Stimulated activated CD8-positive, alpha-beta memory T cell treated with anti-CD3 and anti-CD28 coated beads, Interleukin-7, amount 100 ng/mL, for 48 hours (primary cell): ENCODE measurements around the gene HSD11B2.

Experiments
- DNase-seq, 2 donors: peaks; one replicate each; pipeline ENCODE4 v3.0.0-alpha.2; 2020; ENCODE audit warnings: low read depth in 1 of 2; ENCODE audit errors: extremely low read depth in 1 of 2

The HSD11B2 gene

GRCh38 chr16:67448580-67448979 lies 17.7 kb downstream of the HSD11B2 start:
- no peak for DNase-seq

GRCh38 chr16:67449336-67449735 lies 18.4 kb downstream of the HSD11B2 start:
- DNase-seq = no peak

- DNase-seq = no peak
Measured at GRCh38 chr16:67449739-67450138, 18.8 kb downstream of the HSD11B2 start.

- DNase-seq = no peak
Measured at GRCh38 chr16:67451061-67451703, 20.3 kb downstream of the HSD11B2 start.

GRCh38 chr16:67451704-67452435 lies 20.9 kb downstream of the HSD11B2 start:
- DNase-seq = no peak

DNA sequence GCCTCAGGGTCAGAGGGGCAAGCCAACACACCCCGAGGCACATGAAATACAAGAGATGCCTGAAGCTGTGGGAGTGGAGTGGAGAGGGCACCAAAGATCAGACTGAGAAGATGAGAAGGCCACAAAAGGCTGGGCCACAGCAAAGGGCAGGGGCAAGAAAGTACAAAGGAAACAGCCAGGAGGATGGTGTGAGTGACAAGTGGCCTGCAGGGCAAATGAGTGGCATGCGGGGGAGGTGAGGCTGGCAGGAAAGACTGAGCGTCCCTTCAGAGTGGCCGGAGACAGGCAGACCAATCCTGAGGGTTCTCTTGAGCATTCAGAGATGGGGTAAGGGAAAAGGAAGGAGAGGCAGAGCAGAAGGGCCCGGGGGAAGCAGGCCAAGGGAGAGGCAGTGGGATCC lies 23.2 kb downstream of the HSD11B2 start:
- DNase-seq = no peak

- DNase-seq = no peak
Measured at GRCh38 chr16:67454852-67455251, 23.9 kb downstream of the HSD11B2 start.

DNA sequence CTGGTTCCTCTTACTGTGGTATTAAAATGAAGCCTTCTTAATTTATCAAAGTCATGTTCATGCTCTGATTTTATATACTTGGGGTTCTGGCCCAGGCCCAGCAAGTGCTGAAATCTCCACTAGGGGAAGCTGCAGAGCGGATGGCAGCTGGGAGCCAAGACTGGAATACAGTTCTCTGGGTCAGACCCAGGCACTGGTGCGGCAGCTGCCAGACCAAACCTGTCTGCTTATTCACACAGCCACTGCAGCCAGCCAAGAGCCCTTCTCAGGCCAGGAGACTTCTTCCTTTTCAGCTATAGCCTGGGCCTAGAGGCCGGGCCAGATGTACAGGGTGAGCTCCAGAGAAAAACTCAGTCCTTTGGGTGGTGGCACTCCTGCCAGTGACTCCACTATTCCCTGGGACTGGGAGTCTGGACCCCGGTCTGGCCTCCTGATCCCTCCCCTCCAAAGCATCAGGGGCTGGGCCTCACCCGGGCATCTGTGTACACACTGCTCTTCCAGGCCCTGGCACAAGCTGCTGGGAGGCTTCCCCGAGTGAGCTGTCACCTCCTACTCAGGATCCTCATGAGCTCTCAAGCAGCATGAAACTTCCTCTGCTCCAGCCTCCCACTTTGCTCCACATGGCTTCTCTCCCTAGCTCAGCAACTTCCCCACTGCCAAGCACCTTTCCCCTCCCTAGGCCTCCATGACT lies 25.6 kb downstream of the HSD11B2 start:
- no peak for DNase-seq

- DNase-seq = no peak
Measured at GRCh38 chr16:67457611-67458010, 26.7 kb downstream of the HSD11B2 start.

GRCh38 chr16:67458121-67458641 lies 27.3 kb downstream of the HSD11B2 start:
- no peak for DNase-seq

DNA sequence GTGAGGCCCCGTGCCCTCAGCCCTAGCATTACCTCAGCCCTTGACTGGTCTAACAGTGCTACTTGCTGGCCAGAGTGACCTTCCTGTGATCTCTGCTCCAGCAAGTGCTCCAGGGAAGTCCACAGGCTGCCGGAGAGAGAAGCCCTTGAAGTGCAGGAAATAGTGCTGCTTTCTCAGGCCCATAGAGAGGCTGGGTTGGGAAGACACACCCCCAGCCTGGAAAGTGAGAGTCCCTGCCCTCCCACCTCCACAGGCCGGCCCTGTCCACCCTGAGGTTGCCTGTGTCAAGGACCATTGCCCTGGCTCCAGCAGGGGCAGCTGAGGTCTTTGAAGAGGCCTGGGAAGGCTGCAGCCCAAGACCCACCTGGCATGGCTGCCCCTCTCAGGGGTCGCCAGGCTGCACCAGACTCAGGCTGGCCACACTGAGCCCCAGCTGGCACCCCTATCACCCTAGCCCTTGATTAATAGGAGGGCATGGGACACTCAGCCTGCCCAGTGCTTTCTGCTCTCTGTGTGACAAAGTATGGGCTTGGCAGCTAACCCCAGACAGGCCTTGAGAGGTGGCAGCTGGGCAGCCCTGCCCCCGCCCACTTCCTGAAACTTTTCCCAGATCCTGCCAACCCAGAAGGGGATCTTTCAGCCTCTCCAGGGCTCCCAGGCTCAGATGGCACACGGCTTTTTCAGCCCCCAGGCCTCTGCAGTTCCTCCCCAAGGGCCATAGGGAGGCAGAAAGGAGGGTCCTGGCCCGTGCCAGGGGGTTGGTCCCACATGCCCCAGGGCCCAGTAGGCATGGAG lies 28.3 kb downstream of the HSD11B2 start:
- no peak for DNase-seq

DNA sequence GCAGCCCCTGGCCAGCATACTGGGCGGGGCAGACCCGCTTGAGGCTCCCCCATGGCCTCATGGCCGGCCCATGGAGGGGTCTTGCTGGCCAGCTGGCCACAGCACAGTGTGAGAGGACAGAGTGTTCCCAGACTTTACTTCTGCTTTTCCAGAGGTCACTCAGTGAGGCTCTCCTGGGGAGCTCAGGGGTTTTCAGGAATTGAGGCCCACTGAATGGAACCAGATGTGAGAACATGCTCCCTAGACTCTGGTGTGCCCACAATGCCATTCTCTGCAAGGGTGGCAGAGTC lies 28.9 kb downstream of the HSD11B2 start:
- DNase-seq = no peak

GRCh38 chr16:67460168-67460567 lies 29.2 kb downstream of the HSD11B2 start:
- DNase-seq = no peak

GRCh38 chr16:67460961-67461360 lies 30.0 kb downstream of the HSD11B2 start:
- no peak for DNase-seq

DNA sequence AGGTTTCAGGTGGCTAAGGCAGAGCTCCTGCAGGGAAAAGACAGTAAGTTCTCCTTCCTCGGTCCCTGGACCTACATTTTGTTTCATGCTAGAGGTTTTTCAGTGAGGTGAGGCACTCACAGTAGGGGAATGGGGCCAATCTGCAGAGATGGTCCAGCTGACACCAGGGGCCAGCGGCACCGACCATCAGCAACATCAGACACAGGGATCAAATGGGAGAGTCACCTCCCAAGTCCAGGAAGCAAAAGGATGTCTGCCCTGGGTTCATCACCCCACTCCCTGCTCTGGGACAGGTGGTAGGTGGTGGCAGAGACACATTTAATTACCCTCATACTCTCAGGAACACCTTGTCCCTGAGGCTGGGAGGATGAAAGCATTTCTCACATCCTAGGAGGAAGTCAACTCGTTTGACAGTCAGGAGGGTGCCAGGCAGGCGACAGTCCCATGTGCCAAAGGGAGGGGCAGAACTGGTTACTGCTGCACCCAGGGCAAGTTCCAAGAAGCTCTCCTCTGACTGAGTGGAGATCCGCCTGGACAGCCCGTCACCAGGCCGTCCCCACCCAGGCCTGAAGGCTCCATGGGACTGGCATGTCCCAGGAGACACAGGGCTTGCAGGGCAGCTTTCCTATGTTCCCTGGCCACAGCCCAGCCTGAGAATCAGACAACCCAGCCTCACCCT lies 30.8 kb downstream of the HSD11B2 start:
- DNase-seq = no peak

GRCh38 chr16:67462279-67462655 lies 31.3 kb downstream of the HSD11B2 start:
- no peak for DNase-seq

DNA sequence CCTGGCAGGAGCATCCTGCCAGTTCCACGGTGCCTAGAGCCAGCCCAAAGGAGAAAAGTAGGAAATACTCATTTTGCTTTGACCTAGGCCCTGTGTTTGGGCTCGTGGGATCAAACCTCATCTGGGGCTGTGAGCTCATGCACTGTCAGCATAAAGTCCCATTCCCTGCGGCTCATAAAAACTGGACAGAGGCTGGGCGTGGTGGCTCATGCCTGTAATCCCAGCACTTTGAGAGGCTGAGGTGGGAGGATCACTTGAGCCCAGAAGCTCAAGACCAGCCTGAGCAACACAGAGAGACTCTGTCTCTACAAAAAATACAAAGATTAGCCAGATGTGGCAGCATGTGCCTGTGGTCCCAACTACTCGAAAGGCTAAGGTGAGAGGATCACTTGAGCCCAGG lies 32.1 kb downstream of the HSD11B2 start:
- no peak for DNase-seq

DNA sequence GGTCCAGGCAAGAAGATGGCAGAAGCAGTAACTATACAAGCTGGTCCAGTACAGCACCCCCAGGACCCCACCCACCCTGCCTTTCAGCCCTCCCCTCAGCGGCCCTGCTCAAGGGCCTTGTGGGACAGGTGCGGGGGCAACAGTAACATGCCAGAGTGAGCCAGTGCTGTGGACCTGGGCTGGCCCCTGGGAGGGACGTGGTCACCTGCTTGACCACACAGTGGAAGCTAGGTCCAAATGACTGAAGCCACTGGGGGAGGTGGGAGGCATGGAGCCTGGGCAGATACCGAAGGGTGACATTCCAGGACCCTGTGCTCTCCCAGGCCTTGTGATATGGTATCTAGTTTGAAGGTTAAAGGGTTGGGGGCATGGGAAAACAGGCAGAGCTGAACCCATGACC lies 32.8 kb downstream of the HSD11B2 start:
- no peak for DNase-seq

- no peak for DNase-seq
Measured at GRCh38 chr16:67464565-67464964, 33.6 kb downstream of the HSD11B2 start.

- DNase-seq = no peak
Measured at GRCh38 chr16:67466581-67466980, 35.7 kb downstream of the HSD11B2 start.

DNA sequence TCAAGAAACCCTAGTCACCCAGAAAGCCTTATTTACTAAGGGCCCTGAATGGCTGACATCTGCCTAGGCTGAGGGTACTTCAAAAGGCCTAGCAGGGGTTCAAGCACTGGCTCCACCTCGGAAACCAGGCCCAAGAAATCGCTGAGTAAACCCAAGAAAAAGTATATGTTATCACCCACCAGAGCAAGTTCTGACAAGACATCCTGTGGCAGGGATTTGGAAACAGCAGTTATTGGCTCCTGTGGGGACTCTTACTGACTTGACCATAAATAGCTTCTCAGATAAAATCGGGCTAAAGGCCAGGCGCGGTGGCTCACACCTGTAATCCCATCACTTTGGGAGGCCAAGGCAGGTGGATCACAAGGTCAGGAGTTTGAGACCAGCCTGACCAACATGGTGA lies 37.8 kb downstream of the HSD11B2 start:
- no peak for DNase-seq
